Renal pelvis (tissue), 4 donors: Measurements from ENCODE around the gene FRMD4A. TPM values are rescaled to one million over a fixed set of nuclear protein-coding genes. Genes with fewer than 3 reads are reported as not detected.
A peak's percentile ranks its signal among the peaks of the same experiment; 100 is the strongest.
"Not testable (repeated sequence)": the region's sequence is repeated elsewhere in the genome, so short reads cannot be mapped to it uniquely, and the experiment has no call there.

Experiments used
- DNase-seq: peaks from one replicate; pipeline ENCODE4 v3.0.0-alpha.2; 2013
- polyA plus RNA-seq, 3 donors: library from polyadenylated mRNA; unstranded; fragments of 120-200 nt; gene quantifications; one replicate each; pipeline ENCODE4 v1.2.1, GENCODE V29; 2013; ENCODE audit not compliant: insufficient read length in 3 of 3

FRMD4A gene
- polyA plus RNA-seq, 3 donors = 84.7 to 99.4 (median 87.2) TPM

DNA sequence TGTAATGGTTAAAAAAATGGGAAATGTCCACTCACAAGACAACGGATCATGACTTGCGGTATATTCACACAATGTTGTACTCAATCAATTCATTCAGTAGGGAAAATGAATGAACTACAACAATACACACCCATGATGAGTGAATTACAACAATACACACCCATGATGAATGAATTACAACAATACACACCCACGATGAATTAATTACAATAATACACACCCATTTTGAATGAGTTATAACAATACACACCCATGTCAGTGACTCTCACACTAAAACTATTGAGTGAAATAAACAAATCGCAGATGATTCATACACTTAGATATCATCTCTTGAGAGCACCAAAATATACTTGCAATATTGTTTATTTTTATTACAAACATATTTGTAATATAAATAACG lies 174.6 kb downstream of the FRMD4A start:
- no peak for DNase-seq

DNA sequence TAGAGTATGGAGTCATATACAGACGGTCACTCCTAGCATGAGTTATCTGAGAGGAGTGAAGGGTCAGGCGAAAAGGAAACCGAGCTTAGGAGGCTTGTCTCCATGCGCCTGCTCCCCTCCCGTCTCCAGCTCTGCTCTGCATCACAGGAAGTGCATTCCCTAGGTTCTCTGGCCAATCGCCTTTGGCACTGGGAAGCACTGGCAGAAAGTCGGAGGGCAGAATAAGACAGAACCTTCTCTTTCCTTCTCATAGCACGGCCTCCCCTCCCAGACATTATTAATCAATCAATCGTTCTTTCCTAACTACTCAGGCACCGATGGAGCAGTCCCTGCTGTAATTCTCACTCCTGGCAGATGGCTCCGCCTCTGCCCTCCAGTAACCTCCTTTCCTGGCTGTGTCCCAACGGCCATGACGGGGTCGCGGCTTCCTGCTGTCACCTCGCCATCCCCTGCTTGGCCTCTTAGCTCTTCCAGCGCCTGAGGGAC lies 177.1 kb downstream of the FRMD4A start:
- peak; percentile 21 for DNase-seq

DNA sequence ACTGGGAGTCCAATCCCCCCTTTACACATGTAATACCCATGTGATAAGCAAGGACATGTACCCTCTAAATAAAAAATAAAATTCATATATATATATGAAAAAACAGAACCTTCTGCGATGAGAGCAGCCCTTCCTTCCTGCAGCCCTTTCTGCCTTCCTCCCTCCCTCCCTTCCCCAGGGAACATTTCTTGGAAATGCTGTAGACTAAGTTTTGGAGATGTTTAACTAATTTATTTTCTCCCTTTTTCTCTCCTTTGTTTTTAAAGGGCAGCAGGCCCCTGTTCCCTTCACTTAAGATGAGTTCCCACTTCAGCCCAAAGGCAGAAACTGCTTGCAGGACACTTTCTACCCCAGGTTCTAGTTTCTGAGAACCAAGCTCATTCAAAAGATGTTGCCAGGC lies 179.2 kb downstream of the FRMD4A start:
- DNase-seq = no peak

DNA sequence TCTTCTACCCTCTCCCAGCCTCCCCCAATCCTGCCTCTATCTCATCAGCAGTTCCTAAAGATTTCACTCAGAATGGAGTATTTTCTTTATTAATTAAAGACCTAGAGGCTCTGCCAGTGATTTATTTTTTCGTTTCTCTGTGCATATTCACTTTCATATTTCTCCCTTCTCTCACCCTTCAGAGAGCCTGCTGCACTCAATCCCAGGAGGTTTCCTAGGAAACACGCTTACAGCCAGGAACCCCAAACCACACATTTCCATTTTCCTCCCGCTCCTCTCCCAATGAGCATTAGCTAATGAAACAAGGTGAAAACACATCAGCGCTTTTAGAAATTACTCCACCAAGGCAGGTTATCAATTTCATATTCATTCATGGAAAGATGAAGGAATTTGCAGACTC lies 180.2 kb downstream of the FRMD4A start:
- DNase-seq = no peak

DNA sequence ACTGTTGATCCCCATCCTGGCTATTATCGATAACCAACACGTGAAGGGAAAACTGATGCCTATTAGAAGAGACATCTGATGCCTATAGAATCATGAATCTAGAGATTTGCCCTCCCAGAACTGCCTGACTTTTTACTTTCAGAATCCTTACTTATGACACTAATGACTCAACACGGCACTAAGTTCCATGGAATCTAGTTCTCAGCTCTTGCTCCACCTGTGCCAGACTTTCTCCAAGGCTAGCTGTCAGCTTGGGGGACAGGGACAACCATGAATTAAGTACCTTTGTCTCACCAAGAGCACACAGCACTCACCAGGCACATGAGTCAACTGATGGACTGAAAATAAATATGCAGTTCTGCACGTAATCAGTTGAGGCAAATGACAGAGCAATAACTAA lies 184.2 kb downstream of the FRMD4A start:
- DNase-seq = no peak

DNA sequence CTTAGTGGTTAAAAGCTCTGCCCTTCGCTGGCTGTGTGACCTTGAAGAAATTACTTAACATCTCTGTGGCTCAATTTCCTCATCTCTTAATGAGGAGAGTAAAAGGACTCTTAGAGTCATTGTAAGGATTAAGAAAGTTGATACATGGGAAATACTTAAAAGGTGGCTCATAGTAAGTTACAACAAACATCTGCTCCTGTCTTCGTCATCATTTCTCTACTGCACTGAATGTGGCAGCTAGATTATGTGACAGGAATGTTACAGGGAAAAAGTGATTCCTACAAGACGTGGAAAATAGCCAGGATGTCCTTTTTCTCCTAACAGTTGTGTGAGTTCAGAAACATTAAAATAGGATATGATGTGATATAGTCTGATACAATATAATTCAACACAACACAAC lies 184.7 kb downstream of the FRMD4A start:
- no peak for DNase-seq

DNA sequence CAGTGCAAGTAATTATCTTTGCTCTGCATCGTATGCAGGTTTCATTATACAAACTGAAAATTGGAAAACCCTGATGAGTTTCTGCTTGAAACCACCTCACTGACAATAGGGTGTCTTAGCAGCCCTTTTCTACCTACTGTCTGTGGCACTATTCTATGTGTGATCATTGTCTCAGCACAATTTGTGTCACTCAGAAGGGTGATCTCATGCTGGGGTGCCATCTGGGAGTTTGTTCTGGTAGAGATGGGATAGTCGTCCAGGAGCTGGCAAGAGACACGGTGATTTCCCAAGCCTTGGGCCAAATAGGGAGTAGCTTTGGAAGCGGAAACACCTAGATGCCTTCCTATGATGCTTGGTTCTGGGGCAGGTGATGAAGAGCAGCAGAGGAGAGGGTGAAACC lies 186.3 kb downstream of the FRMD4A start:
- no peak for DNase-seq

DNA sequence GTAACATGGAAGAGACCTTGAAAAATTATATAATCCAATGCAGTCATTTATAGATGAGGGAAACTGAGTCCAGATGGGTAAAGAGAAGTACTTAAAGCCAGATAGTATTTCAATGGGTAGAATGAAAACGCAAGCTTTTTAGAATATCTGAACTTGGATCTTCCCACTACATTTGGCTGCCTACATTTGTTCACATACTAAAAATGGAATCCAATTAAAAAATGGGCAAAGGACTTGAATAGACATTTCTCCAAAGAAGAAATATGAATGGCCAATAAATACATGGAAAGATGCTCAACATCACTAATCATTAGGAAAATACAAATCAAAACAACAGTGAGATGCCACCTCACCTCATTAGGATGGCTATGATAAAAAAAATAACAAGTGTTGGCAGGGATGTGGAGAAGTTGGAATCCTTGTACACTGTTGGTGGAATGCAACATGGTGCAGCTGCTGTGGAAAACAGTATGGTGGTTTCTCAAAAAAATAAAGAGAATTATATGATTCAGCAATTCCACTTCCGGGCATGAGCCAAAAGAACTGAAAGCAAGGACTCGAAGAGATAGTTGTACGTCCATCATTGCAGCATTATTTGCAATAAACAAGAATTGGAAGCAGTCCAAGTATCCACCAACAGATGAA lies 188.0 kb downstream of the FRMD4A start:
- no peak for DNase-seq

DNA sequence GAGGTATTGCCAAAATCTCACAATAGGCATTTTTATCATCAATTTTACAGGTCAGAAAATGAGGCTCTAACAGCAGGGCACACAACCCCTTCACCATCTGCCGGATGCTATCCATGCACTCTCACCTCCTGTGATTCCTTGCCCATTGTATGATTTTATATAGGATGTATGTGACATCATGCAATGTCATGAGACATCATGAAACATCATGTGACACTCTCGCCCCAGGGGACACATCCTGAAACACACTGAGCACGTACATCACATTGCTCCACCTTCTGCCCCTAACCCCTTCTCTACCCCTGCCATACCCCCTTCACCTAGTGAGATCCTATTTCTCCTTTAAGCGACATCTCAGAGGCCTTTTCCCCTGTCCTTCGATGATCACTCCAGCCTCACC lies 189.4 kb downstream of the FRMD4A start:
- no peak for DNase-seq

DNA sequence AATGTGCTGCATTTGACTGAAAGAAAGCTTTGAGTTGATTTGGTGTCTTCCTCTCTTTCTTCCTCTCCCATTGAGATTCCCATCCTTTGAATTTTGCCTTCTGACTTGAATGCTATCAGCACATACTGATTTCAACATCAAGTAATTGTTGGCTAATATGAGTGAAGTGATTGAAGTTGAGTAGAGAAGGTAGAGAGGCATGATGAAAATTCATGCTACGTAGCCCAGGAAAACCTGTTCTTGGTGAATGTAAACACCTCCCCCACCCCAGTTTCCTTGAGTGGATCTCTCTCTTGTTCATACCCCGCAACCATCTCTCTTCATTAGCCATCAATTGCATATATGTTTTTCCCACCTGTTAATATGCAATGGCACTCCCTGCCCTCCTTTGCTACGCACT lies 193.3 kb downstream of the FRMD4A start:
- DNase-seq = no peak

DNA sequence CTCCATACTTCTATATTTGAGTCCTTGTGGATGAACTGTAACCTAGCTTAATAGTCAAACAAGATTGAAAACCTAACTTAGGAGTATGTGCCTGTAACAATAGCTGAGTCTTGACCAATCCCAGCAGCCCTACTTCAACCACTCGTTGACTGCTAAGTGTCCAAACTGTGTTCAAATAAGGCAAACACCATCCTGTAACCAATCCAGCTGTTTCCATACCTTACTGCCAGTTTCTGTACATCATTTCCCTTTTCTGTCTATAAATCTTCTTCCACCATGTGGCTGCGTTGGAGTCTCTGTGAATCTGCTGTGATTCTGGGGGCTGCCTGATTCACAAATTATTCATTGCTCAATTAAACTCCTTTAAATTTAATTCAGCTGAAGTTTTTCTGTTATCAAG lies 195.5 kb downstream of the FRMD4A start:
- not testable (repeated sequence) for DNase-seq

DNA sequence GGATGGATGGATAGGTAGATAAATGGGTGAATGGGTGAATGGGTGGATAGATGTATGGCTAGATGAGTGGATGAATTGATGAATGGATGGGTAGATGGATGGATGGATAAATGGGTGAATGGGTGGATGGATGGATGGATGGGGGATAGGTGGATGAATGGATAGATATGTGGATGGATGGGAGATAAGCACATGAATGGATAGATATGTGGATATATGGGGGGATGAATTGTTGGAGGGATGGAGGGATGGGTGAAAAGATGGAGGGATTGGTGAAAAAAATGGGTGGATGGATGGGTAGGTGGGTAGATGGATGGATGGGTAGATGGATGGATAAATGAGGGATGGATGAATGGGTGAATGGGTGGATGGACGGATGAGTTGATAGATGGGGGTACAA lies 196.4 kb downstream of the FRMD4A start:
- no peak for DNase-seq

DNA sequence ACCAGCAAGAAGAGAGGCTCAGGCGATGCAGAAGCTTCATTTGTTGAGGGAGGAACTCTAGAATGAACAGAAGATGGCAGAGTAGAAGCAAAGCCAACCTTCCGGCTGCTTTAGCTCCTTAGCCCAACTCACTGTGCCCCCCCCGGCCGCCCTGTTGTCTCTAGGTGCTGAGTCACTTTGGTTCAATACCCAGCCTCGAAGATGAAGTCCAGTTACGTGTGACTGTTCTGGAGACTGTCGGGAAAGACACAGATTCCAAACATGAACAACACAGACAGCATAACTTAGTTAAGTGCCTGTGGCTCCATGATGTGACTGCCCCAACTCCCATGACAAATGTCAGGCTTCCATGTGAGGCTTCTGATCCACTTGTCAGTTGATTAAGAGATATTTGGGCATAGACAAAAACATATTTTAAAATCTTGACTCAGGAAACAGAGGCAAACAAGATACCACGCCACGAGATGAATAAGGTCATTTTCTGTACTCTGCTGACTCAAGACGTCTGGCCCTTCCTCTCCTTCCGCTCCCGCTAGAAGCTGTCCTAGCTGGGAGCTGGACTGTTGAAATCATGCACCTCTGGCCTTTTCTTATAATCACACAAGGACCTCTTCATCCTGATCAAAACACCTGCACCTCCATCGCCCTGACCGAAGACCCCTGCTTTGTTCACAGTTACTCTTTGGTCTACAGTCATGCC lies 199.3 kb downstream of the FRMD4A start:
- no peak for DNase-seq

DNA sequence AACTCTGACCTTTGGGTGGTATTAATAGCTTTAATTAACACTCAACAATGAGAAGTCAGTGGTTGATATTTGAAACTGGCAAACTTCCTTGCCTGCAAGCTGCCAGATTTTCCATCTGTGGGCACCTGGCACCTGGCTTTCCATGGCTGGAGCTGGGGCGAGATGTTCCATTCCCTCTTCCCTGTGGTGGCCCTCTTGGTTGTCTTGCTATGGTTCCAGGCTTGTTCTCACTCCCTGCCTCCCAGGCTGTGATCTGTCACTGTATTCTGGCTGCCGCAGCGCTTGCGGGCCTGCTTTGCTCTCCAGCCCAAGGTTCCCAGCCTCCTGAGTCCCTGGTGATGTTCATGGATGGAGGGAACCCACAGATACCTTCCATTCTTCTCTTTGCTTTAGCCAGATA lies 201.0 kb downstream of the FRMD4A start:
- DNase-seq = no peak

DNA sequence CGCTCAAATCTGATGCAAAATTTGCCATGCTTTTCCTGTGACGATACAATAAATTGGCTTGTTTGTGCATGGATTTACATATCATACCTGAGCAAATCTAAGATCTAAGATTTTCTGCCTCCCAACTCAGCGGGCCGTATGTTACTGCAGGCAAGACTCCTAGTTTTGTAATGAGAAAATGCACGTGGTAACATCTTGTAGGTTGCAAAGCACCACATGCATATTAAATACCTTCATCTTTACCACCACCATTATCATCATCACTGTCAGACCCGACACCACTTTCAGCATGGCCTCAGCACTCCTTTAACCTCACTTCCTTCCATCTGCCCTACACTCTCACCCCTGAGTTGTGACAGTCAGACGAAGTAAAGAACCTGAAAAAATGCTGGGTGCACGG lies 202.2 kb downstream of the FRMD4A start:
- no peak for DNase-seq

DNA sequence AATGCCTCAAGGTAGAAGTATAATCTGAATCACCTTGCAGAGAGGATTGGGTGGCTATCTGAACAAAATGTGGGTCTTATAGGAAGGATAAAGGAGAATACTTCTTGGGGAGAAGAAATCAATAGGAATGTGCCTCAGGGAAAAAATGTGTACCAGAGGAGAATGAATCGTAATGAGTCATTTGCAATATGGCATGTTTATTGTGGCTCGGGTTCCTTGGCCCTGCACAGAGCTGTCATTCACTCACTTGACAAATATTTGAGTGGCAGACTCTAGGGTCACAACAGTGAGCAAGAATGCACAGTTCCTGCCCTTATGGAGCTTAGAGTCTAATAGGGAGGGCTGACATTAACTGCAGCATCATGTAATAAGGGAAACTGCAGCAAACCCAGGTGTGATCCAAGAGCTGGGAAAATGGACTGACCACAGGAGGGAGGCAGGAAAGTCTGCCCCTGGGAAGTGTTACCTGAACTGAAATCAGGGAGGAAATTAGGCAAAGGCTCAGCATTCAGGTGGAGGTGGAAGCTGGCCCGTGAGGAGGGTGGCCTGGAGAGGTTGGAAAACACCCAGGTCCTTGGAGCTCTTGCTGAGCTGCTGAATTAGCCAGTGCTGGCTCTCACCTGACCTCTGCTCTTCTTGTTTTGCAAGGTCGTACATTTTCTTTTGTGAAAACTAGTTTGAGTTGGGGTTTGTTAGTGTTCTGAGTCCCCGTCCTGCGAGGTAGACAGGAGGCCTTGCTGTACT lies 203.9 kb downstream of the FRMD4A start:
- DNase-seq = no peak

DNA sequence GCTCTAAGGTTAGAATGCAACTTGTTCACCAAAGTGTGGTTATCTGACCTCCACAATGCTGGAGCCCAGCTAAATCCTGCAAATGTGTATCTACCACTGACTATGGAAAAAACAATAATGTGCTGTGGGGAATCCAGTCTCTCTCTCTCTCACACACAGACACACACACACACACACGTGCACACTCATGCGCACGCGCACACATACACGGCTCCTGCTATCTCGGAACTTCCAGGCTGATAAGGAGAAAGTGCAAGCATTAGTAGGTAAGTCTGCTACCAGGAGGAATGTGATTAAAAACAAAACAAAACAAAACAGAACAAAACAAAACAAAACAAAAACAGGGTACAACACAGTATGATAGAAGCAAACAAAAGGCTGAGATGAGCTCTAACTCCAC lies 205.2 kb downstream of the FRMD4A start:
- DNase-seq = no peak

DNA sequence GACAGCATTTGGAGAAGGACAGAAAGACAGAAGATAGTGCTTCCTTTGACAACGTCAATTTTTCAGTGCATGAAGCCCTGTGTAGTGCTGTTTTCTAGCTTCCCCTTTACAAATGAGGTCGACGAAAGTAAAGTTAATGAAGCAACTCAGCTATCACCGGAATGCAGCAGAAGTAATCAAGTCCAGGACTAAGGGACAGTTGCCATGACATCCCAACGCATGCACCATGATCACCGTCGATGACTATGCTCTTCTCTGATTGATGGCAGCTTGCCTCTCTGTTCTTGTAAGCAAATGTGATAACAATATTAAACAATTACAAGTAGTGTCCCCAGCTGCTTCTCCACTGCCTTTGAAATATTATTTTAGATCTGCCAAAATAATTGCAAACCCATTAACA lies 205.8 kb downstream of the FRMD4A start:
- peak; percentile 27 for DNase-seq

DNA sequence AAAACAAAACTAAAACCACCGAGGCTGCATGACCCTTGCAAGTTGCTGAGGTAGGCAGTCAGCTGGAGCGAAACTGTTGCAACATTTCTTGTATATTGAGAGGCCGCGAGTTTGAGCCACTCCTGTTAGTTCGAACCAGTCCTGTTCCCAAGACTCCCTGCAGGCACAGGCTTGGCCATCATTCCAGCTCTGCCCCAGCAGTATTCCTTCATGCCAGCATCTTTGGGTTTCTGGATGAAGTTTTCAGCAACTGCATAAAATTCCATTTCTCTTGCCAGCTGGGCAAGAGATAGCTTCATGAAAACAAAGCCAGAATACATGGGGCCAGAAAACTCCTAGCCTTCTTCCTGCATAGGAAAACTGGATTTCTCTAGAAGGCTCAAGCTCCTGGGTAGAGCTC lies 207.6 kb downstream of the FRMD4A start:
- DNase-seq = no peak

DNA sequence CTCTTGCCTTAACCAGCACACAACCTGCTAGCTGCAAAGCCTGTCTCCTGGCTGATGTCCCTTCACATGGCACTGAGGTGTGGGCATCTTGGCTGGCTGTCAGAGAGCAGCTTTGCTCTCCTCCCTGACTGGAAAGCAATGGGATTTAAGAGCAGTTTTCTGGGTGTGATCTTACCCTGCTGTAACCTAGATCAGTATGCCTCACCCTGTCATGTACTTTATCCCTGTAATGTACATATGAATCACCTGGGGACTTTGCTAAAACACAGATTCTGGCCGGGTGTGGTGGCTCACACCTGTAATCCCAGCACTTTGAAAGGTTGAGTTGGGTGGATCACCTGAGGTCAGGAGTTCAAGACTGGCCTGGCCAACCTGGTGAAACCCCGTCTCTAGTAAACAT lies 209.9 kb downstream of the FRMD4A start:
- DNase-seq = no peak

DNA sequence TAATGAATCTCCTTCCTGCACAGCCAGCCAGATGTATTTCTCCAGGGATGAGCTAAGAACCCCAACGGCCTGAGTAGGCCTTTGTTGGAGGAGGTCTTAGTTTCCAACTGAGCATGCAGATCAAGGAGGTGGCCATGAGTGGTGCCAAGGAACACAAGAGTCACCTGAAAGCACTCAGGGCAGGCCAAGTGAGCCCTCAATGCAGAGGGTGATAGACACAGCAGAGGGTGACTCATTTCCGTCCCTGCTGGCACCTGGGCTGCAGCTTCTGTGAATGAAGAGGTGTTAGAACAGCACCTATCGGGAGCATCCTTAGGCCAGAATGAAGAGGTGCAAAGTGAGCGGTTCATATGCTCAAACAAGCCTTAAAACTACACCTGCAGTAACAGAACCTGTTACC lies 211.8 kb downstream of the FRMD4A start:
- no peak for DNase-seq

DNA sequence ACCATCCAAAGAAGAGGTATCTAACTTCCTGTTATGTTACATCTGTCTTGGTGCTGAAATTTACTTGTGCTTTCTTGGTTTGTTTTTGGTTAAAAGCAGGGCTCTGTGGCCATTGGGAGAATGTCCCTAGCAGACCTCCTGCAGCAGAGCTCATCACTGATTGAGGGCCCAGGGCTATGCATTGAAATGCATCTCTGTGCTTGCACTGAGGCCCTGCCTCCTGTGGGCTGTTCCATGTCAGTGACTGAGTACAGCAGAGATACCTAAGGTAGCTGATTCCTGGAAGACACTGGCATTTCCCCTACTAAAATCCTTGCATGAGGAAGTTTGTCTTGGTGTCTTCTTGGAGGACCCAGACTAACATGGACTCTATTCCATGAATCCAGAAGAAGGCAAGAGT lies 213.9 kb downstream of the FRMD4A start:
- DNase-seq = no peak

DNA sequence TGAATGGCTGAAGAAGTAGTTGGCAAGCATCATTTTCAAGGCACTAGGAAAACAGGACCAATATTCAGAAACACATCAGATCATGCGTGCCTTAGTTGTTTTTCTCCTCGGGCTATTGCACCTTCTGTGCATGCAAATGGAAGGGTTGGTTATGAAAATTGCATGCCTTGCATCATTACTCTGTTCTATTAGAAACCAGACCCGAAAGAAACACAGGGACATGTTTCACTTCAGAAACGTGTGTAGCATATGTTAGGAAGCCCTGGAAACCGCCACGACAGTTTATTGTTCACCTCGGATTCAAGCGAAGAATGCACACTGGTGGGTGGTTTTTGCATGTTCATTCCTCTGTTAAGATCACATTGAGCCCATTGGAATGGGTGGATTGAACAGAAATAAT lies 214.7 kb downstream of the FRMD4A start:
- no peak for DNase-seq
